ENCODE data around the gene NUDC. TPM values are rescaled to one million over a fixed set of nuclear protein-coding genes. Genes with fewer than 3 reads are reported as not detected.
A peak's percentile ranks its signal among the peaks of the same experiment; 100 is the strongest.

NUDC gene
- total and polyA plus RNA-seq, 2 of the 13 experiments (the other 11 are each of a cell fraction or from before 2014, with no cell fraction given), result 34.7 to 104 TPM

DNA sequence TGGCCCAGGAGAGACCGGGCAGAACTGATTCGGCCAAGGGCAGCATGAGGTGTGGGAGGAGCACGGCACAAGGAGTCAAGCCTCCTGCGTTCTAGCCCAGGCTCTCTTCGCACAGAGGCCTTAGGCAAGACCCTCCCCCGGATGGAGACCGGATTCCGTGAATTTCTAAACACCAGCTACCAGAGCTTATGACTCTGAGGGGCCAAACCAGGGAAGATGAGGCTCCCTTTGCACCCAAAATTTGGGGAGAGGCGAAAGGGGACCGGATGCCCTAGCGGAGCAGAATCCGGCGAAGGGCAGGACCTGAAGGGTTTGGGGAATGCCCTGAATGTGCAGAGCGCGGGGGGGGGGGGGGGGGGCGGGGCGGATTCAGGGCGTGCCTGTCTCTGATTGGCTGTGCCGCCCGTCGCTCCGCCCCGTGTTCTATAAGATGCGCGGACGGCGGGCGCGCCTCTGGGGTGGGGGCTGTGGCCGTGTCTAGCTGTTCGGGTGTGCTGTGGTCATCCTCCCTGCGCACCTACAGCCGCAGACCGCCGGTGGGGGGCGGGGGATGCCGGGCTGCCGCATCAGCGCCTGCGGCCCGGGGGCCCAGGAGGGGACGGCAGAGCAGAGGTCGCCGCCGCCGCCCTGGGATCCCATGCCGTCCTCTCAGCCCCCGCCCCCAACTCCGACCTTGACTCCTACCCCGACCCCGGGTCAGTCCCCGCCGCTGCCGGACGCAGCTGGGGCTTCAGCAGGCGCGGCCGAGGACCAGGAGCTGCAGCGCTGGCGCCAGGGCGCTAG, 71.9 kb downstream of the NUDC start, which contains the start of gene TRNP1 (continued):
- TF ChIP-seq, protein P1, sequence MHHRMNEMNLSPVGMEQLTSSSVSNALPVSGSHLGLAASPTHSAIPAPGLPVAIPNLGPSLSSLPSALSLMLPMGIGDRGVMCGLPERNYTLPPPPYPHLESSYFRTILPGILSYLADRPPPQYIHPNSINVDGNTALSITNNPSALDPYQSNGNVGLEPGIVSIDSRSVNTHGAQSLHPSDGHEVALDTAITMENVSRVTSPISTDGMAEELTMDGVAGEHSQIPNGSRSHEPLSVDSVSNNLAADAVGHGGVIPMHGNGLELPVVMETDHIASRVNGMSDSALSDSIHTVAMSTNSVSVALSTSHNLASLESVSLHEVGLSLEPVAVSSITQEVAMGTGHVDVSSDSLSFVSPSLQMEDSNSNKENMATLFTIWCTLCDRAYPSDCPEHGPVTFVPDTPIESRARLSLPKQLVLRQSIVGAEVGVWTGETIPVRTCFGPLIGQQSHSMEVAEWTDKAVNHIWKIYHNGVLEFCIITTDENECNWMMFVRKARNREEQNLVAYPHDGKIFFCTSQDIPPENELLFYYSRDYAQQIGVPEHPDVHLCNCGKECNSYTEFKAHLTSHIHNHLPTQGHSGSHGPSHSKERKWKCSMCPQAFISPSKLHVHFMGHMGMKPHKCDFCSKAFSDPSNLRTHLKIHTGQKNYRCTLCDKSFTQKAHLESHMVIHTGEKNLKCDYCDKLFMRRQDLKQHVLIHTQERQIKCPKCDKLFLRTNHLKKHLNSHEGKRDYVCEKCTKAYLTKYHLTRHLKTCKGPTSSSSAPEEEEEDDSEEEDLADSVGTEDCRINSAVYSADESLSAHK (CRISPR knock-in tag; IDR thresholded peaks at IDR 0.05; ENCODE audit: borderline replicate concordance), result no peak
- TF ChIP-seq ZNF550 (CRISPR knock-in tag; IDR thresholded peaks at IDR 0.05; ENCODE audit: borderline replicate concordance) (peak; percentile 44; the same call in 1 of the 2 replicates), HIVEP1 (CRISPR knock-in tag; IDR thresholded peaks at IDR 0.05) (peak; percentile 57; the same call in 1 of the 2 replicates), ARID2 (CRISPR knock-in tag; IDR thresholded peaks at IDR 0.05; ENCODE audit: borderline replicate concordance) (no peak), NFE2L1 (CRISPR knock-in tag; IDR thresholded peaks at IDR 0.05; ENCODE audit: borderline replicate concordance) (no peak), KDM3A (CRISPR knock-in tag; IDR thresholded peaks at IDR 0.05; ENCODE audit: low read depth) (peak; percentile 96), NFIC (IDR thresholded peaks at IDR 0.05; ENCODE audit: low read length) (peak; percentile 26; the same call in 1 of the 2 replicates), ZNF558 (CRISPR knock-in tag; IDR thresholded peaks at IDR 0.05; ENCODE audit: borderline replicate concordance) (peak; percentile 92; the same call in 1 of the 2 replicates), PPARG (CRISPR knock-in tag; conservative IDR thresholded peaks at IDR 0.05) (peak; percentile 72), GTF3A (CRISPR knock-in tag; conservative IDR thresholded peaks at IDR 0.05) (no peak), NFATC3 (CRISPR knock-in tag; IDR thresholded peaks at IDR 0.05) (no peak), ZNF33B (CRISPR knock-in tag; IDR thresholded peaks at IDR 0.05) (no peak; the same call in 1 of the 2 replicates), ZFAT (CRISPR knock-in tag; conservative IDR thresholded peaks at IDR 0.05) (no peak), ADNP (CRISPR knock-in tag; IDR thresholded peaks at IDR 0.05) (no peak; the same call in 1 of the 2 replicates)
- TF ChIP-seq, protein P2, sequence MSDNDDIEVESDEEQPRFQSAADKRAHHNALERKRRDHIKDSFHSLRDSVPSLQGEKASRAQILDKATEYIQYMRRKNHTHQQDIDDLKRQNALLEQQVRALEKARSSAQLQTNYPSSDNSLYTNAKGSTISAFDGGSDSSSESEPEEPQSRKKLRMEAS (IDR thresholded peaks at IDR 0.05), result peak; percentile 71
- TF ChIP-seq, protein P3, sequence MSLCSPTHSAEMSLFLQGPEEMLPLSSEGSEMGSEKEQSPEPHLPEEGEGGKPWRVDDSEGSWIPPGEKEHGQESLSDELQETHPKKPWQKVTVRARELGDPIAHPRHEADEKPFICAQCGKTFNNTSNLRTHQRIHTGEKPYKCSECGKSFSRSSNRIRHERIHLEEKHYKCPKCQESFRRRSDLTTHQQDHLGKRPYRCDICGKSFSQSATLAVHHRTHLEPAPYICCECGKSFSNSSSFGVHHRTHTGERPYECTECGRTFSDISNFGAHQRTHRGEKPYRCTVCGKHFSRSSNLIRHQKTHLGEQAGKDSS (CRISPR knock-in tag; IDR thresholded peaks at IDR 0.05; ENCODE audit: borderline replicate concordance, low read depth), result peak; percentile 100
- TF ChIP-seq, protein P4, sequence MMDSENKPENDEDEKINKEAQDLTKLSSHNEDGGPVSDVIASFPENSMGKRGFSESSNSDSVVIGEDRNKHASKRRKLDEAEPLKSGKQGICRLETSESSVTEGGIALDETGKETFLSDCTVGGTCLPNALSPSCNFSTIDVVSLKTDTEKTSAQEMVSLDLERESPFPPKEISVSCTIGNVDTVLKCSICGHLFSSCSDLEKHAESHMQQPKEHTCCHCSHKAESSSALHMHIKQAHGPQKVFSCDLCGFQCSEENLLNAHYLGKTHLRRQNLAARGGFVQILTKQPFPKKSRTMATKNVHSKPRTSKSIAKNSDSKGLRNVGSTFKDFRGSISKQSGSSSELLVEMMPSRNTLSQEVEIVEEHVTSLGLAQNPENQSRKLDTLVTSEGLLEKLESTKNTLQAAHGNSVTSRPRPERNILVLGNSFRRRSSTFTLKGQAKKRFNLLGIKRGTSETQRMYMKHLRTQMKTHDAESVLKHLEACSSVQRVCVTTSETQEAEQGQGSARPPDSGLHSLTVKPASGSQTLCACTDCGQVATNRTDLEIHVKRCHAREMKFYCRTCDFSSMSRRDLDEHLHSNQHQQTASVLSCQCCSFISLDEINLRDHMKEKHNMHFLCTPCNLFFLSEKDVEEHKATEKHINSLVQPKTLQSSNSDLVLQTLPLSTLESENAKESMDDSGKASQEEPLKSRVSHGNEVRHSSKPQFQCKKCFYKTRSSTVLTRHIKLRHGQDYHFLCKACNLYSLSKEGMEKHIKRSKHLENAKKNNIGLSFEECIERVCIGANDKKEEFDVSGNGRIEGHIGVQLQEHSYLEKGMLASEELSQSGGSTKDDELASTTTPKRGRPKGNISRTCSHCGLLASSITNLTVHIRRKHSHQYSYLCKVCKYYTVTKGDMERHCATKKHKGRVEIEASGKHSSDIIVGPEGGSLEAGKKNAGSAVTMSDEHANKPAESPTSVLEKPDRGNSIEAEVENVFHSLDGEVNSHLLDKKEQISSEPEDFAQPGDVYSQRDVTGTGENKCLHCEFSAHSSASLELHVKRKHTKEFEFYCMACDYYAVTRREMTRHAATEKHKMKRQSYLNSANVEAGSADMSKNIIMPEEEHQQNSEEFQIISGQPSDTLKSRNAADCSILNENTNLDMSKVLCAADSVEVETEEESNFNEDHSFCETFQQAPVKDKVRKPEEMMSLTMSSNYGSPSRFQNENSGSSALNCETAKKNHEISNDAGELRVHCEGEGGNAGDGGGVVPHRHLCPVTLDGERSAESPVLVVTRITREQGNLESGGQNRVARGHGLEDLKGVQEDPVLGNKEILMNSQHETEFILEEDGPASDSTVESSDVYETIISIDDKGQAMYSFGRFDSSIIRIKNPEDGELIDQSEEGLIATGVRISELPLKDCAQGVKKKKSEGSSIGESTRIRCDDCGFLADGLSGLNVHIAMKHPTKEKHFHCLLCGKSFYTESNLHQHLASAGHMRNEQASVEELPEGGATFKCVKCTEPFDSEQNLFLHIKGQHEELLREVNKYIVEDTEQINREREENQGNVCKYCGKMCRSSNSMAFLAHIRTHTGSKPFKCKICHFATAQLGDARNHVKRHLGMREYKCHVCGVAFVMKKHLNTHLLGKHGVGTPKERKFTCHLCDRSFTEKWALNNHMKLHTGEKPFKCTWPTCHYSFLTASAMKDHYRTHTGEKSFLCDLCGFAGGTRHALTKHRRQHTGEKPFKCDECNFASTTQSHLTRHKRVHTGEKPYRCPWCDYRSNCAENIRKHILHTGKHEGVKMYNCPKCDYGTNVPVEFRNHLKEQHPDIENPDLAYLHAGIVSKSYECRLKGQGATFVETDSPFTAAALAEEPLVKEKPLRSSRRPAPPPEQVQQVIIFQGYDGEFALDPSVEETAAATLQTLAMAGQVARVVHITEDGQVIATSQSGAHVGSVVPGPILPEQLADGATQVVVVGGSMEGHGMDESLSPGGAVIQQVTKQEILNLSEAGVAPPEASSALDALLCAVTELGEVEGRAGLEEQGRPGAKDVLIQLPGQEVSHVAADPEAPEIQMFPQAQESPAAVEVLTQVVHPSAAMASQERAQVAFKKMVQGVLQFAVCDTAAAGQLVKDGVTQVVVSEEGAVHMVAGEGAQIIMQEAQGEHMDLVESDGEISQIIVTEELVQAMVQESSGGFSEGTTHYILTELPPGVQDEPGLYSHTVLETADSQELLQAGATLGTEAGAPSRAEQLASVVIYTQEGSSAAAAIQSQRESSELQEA (CRISPR knock-in tag; IDR thresholded peaks at IDR 0.05; ENCODE audit: not compliant biosample characterization), result no peak

All from HepG2 (cell line).